ENCODE results near the gene SLC17A8. TPM values are rescaled to one million over a fixed set of nuclear protein-coding genes. Genes with fewer than 3 reads are reported as not detected.
A peak's percentile ranks its signal among the peaks of the same experiment; 100 is the strongest.
"Not testable (repeated sequence)": the region's sequence is repeated elsewhere in the genome, so short reads cannot be mapped to it uniquely, and the experiment has no call there.

The SLC17A8 gene
- total RNA-seq (2021; ENCODE audit: unreplicated experiment) (not detected), Bru-seq, nascent RNA (percentile 10 among the genes with signal in this experiment), BruChase-seq, experiment 1, labeled RNA remaining after a 2-hour chase (percentile 14 among the genes with signal in this experiment), BruChase-seq, experiment 2, labeled RNA remaining after a 6-hour chase (percentile 14 among the genes with signal in this experiment)
- not detected for polyA plus RNA-seq (2012; ENCODE audit: insufficient read length)
- long read RNA-seq, result 0 reads

- BruUV-seq (replicated peaks), result no TSS peak
- Histone ChIP-seq H3K4me1 (ENCODE audit: control insufficient read depth, insufficient read depth, low read length) (no peaks in the 10 kb centered on the region), H3K36me3 (ENCODE audit: control insufficient read depth, insufficient read depth, low read length) (no peaks in the 10 kb centered on the region), H3K27me3 (ENCODE audit: control insufficient read depth, insufficient read depth, low read length) (peaks cover 16% of the 10 kb centered on the region), H3K9me3 (ENCODE audit: control insufficient read depth, insufficient read depth, low read depth, low read length) (no peaks in the 10 kb centered on the region), H3K27ac (ENCODE audit: low read length) (no peak within 1 kb of the TSS), H3K4me3 (ENCODE audit: low read depth in 2 of 2, low read length in 2 of 2) (no peak within 1 kb of the TSS)
- in situ Hi-C loops (cut with HindIII; ENCODE audit: low pct_unique_long_range_greater_than_20kb, low sequenced_read_pairs), result no loop called here
- ATAC-seq (peak; percentile 73), DNase-seq (ENCODE audit: low read depth, low spot score) (no peak)
- intact Hi-C loops (cut with micrococcal nuclease; ENCODE audit: unreplicated experiment), result no loop called here
- no peak for TF ChIP-seq SIN3A (IDR thresholded peaks at IDR 0.05; ENCODE audit: borderline replicate concordance, insufficient read depth, low read depth, low read length)
- no peak for TF ChIP-seq CTCF (IDR thresholded peaks at IDR 0.05)
- no peak for TF ChIP-seq TCF7L2 (IDR thresholded peaks at IDR 0.05; ENCODE audit: low read depth, low read length)
- TF ChIP-seq POLR2AphosphoS5 (IDR thresholded peaks at IDR 0.05; ENCODE audit: low read depth, low read length), result no peak
- no peak for TF ChIP-seq REST (IDR thresholded peaks at IDR 0.05; ENCODE audit: insufficient read depth in 1 of 2, low read depth in 2 of 2, low read length in 1 of 2)
- ChIA-PET CTCF (no interaction called here), POLR2A (no interaction called here)
These were observed at the start of gene SLC17A8 for GRCh38 chr12:100356644-100357223. Gene SLC17A8 (plus strand): TSS chr12:100357074. CDS start chr12:100357392, 318 bp downstream.

GRCh38 chr12:100308138-100308537 is 48.7 kb upstream of the SLC17A8 start:
- POLR2A ChIA-PET, result not testable (repeated sequence)

GRCh38 chr12:100311317-100311716 is 45.6 kb upstream of the SLC17A8 start:
- no peak for TF ChIP-seq CTCF (IDR thresholded peaks at IDR 0.05)
- no peak for TF ChIP-seq POLR2AphosphoS5 (IDR thresholded peaks at IDR 0.05; ENCODE audit: low read depth, low read length)
- TF ChIP-seq SIN3A (IDR thresholded peaks at IDR 0.05; ENCODE audit: borderline replicate concordance, insufficient read depth, low read depth, low read length), result no peak
- TF ChIP-seq TCF7L2 (IDR thresholded peaks at IDR 0.05; ENCODE audit: low read depth, low read length), result no peak
- TF ChIP-seq REST (IDR thresholded peaks at IDR 0.05; ENCODE audit: insufficient read depth in 1 of 2, low read depth in 2 of 2, low read length in 1 of 2), result no peak
- in situ Hi-C loops (cut with HindIII; ENCODE audit: low pct_unique_long_range_greater_than_20kb, low sequenced_read_pairs) (no loop called here), intact Hi-C loops (cut with micrococcal nuclease; ENCODE audit: unreplicated experiment) (no loop called here)
- no peaks in the 10 kb centered on the region for H3K4me1 ChIP-seq (ENCODE audit: control insufficient read depth, insufficient read depth, low read length)
- H3K36me3 ChIP-seq (ENCODE audit: control insufficient read depth, insufficient read depth, low read length), result peaks cover 17% of the 10 kb centered on the region
- H3K27me3 ChIP-seq (ENCODE audit: control insufficient read depth, insufficient read depth, low read length), result no peaks in the 10 kb centered on the region
- no TSS peak for BruUV-seq (replicated peaks)
- no peak for DNase-seq (ENCODE audit: low read depth, low spot score)
- ATAC-seq, result no peak
- H3K9me3 ChIP-seq (ENCODE audit: control insufficient read depth, insufficient read depth, low read depth, low read length), result no peaks in the 10 kb centered on the region
- no peak overlapping the region for H3K27ac ChIP-seq (ENCODE audit: low read length)
- CTCF ChIA-PET, result interaction anchor here (0.7 kb wide), 1 partner anchor 1250 kb away, joined by 3 read pairs; no protein-coding TSS in a partner anchor
- H3K4me3 ChIP-seq (ENCODE audit: low read depth in 2 of 2, low read length in 2 of 2), result no peak overlapping the region
- POLR2A ChIA-PET, result no interaction called here

More at GRCh38 chr12:100308138-100308537, 48.7 kb upstream of the SLC17A8 start:
- BruUV-seq (replicated peaks); H3K4me1 ChIP-seq (ENCODE audit: control insufficient read depth, insufficient read depth, low read length); DNase-seq (ENCODE audit: low read depth, low spot score); H3K36me3 ChIP-seq (ENCODE audit: control insufficient read depth, insufficient read depth, low read length); H3K27me3 ChIP-seq (ENCODE audit: control insufficient read depth, insufficient read depth, low read length); H3K9me3 ChIP-seq (ENCODE audit: control insufficient read depth, insufficient read depth, low read depth, low read length); H3K27ac ChIP-seq (ENCODE audit: low read length); CTCF ChIA-PET; in situ Hi-C loops (cut with HindIII; ENCODE audit: low pct_unique_long_range_greater_than_20kb, low sequenced_read_pairs); intact Hi-C loops (cut with micrococcal nuclease; ENCODE audit: unreplicated experiment); H3K4me3 ChIP-seq (ENCODE audit: low read depth in 2 of 2, low read length in 2 of 2); ATAC-seq: not testable (repeated sequence)
